ENCODE data around the gene GDPGP1. TPM values are rescaled to one million over a fixed set of nuclear protein-coding genes. Genes with fewer than 3 reads are reported as not detected.

GDPGP1 gene
- total RNA-seq, 4 donors from 2014 or later = 8.3 to 24.0 (median 19.6) TPM

- no peaks in the 10 kb centered on the region for H3K9me3 ChIP-seq
- H3K4me3 ChIP-seq = no peak overlapping the region
- DNase-seq = no peak
- H3K36me3 ChIP-seq = peaks cover 0 to 46% (median 0%) of the 10 kb centered on the region in 3 donors
- H3K27ac ChIP-seq = no peak overlapping the region
- no peaks in the 10 kb centered on the region for H3K27me3 ChIP-seq
- peaks cover 10 to 51% (median 20%) of the 10 kb centered on the region in 4 donors for H3K4me1 ChIP-seq
- TF ChIP-seq CTCF (IDR thresholded peaks at IDR 0.05) (no peak), POLR2A (IDR thresholded peaks at IDR 0.05) (no peak)
These were observed 25.7 kb upstream of the GDPGP1 start for GRCh38 chr15:90208356-90208755.

DNA sequence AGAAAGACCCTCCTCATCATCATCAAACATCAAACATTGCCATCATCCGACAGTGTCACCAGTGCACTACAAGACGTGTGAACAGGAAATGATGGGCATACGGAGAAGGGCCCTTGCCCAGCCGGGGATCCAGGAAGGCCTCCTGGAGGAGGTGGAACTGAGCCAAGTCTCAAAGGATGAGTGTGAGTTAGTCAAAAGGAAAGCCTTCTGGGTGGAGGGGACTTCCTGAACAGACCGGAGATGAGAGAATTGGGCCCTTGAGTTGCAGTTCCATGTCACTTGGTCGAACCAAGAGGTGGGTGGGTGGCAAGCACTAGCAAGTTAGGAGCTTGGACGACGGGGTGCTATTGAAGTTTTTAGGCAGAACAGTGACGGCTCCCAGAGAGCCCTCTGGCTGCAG lies 24.4 kb upstream of the GDPGP1 start:
- DNase-seq = no peak
- H3K9me3 ChIP-seq = no peaks in the 10 kb centered on the region
- H3K4me3 ChIP-seq = no peak overlapping the region
- TF ChIP-seq POLR2A (IDR thresholded peaks at IDR 0.05) (no peak), CTCF (IDR thresholded peaks at IDR 0.05) (no peak)
- H3K36me3 ChIP-seq = peaks cover 0 to 46% (median 0%) of the 10 kb centered on the region in 3 donors
- H3K27ac ChIP-seq = peak overlapping the region in 3 of 4 donors; percentile 44 to 99 (median 84)
- peaks cover 13 to 59% (median 20%) of the 10 kb centered on the region in 4 donors for H3K4me1 ChIP-seq
- no peaks in the 10 kb centered on the region for H3K27me3 ChIP-seq

GRCh38 chr15:90210593-90210992 lies 23.4 kb upstream of the GDPGP1 start:
- Histone ChIP-seq H3K36me3 (peaks cover 0 to 37% (median 0%) of the 10 kb centered on the region in 3 donors), H3K4me1 (peaks cover 13 to 64% (median 20%) of the 10 kb centered on the region in 4 donors), H3K27ac (peak overlapping the region; percentile 17 to 99 (median 90)), H3K27me3 (no peaks in the 10 kb centered on the region), H3K4me3 (no peak overlapping the region), H3K9me3 (no peaks in the 10 kb centered on the region)
- TF ChIP-seq CTCF (IDR thresholded peaks at IDR 0.05) (no peak), POLR2A (IDR thresholded peaks at IDR 0.05) (no peak)
- DNase-seq = no peak

DNA sequence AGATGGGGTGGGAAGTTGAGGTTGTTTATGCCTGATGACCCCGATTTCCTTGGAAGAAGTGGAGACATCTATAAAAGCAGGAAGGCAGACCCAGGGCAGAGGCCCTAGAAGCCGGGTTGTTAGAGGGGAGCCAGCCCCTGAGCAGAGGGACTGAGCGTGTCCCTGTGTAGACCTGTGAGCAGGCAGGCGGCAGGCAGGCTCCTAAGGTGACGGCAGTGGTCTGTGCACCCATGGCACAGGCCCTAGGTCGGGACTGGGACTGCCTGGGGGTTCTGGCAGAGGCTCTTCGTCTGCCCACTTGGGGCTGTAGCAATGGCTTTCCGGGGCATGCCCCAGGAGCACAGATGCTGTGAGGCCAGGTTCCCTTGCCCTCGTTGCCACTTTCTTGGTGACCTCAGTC lies 23.0 kb upstream of the GDPGP1 start:
- Histone ChIP-seq H3K27ac (peak overlapping the region; percentile 78 to 99 (median 90)), H3K4me1 (peaks cover 13 to 60% (median 20%) of the 10 kb centered on the region in 4 donors), H3K27me3 (no peaks in the 10 kb centered on the region), H3K4me3 (peak overlapping the region in 1 of 4 donors; percentile 45), H3K36me3 (peaks cover 0 to 33% (median 0%) of the 10 kb centered on the region in 3 donors), H3K9me3 (no peaks in the 10 kb centered on the region)
- TF ChIP-seq POLR2A (IDR thresholded peaks at IDR 0.05) (no peak), CTCF (IDR thresholded peaks at IDR 0.05) (no peak)
- DNase-seq = no peak

DNA sequence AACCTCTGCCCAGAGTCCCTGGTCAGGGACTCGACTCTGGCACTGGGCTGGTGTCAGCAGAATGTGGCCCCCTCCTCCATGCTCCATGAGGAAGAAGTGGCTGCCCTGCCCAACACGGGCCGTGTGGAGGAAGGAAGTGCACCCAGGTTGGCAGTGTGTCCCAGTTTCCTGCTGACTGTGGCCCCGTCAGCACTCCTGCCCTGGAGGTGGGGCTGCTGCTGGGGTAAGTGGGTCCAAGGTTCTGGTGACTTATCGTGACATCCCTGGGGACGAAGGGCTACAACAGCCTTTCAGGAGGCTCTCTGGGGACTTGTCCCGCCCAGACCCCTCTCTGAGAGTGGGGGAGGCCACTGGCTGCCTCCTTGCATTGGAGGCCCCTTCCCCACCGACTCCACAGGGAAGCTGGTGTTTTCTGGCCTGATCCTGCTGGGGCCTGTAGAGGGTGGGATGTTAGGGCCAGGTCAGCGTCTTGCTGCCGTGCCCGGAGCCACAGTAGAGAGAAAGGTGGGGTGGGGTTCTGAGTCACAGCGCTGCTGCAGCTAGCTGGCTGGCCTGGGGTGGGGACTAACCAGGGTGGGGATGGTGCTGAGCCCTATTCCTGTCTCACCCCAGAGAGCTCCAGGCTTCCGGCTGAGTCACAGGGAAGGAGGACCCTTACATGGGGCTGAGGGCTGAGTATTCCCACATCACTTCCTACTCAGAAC lies 22.4 kb upstream of the GDPGP1 start:
- Histone ChIP-seq H3K27me3 (no peaks in the 10 kb centered on the region), H3K4me3 (peak overlapping the region in 2 of 4 donors; percentile 20 to 45), H3K36me3 (peaks cover 0 to 28% (median 0%) of the 10 kb centered on the region in 3 donors), H3K27ac (peak overlapping the region; percentile 78 to 99 (median 90)), H3K9me3 (no peaks in the 10 kb centered on the region), H3K4me1 (peaks cover 13 to 60% (median 20%) of the 10 kb centered on the region in 4 donors)
- TF ChIP-seq POLR2A (IDR thresholded peaks at IDR 0.05) (peak; percentile 44 to 77), CTCF (IDR thresholded peaks at IDR 0.05) (no peak)
- peak; percentile 52 to 91 (median 90) for DNase-seq
